ENCODE measurements around the gene KICS2. TPM values are rescaled to one million over a fixed set of nuclear protein-coding genes. Genes with fewer than 3 reads are reported as not detected.
A peak's percentile ranks its signal among the peaks of the same experiment; 100 is the strongest.

Gene KICS2
- total RNA-seq, 1 donor from 2014 or later, result 7.5 TPM

GRCh38 chr12:64181430-64182291 is 40.4 kb downstream of the KICS2 start:
- intact Hi-C loops (cut with DNase I), result loop anchor here (5.0 to 10.0 kb wide), 2 partner anchors 63 to 344 kb away; no protein-coding TSS in a partner anchor
- peak; percentile 95 for ATAC-seq
- DNase-seq (ENCODE audit: low spot score), result no peak

- DNase-seq (ENCODE audit: low spot score), result no peak
- intact Hi-C loops (cut with DNase I), result loop anchor here (5.0 to 10.0 kb wide), 2 partner anchors 64 to 344 kb away; no protein-coding TSS in a partner anchor
- ATAC-seq, result peak; percentile 59
Observed at GRCh38 chr12:64180951-64181350, 41.1 kb downstream of the KICS2 start.

GRCh38 chr12:64178122-64178521 is 44.0 kb downstream of the KICS2 start:
- DNase-seq (ENCODE audit: low spot score) (no peak), ATAC-seq (no peak)
- intact Hi-C loops (cut with DNase I), result no loop called here

GRCh38 chr12:64177001-64177400 is 45.1 kb downstream of the KICS2 start:
- ATAC-seq (no peak), DNase-seq (ENCODE audit: low spot score) (no peak)
- intact Hi-C loops (cut with DNase I), result no loop called here

- no peak for ATAC-seq
- DNase-seq (ENCODE audit: low spot score), result no peak
- intact Hi-C loops (cut with DNase I), result no loop called here
Observed at GRCh38 chr12:64175254-64175945, 46.7 kb downstream of the KICS2 start.

DNA sequence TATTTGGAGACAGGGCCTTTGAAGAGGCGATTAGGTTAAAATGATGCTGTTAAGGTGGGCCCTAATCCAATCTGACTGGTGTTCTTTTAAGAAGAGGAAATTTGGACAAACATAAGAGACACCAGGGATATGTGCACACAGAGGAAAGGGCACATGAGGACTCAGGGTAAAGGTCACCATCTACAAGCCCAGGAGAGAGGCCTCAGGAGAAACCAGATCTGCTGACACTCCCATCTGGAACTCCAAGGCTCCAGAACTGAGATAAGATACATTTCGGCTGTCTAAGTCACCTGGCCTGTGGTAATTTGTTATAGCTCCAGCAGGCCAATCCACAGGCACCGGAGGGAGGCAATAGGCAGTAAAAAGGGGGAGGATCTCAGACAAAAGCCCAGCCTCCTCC is 48.6 kb downstream of the KICS2 start:
- no peak for DNase-seq (ENCODE audit: low spot score)
- no peak for ATAC-seq
- intact Hi-C loops (cut with DNase I), result no loop called here

Other genes with a start within 250 kb of the KICS2 start
- gene C12orf56, start 168.5 kb upstream of the KICS2 start, total RNA-seq, result 9.2 TPM
- 68.3 TPM for gene XPOT, start 182.1 kb upstream of the KICS2 start, total RNA-seq
- gene TBK1, start 229.8 kb upstream of the KICS2 start, total RNA-seq, result 29.9 TPM

All from sciatic nerve (tissue), 2 donors.